Measurements from ENCODE around the gene GALNT17.

GRCh38 chr7:71144963-71145362 lies 13.0 kb downstream of the GALNT17 start:
- TF ChIP-seq CTCF (IDR thresholded peaks at IDR 0.05; ENCODE audit: borderline replicate concordance, extremely low read depth, low read length, poor library complexity, severe bottlenecking) (no peak), EZH2 (IDR thresholded peaks at IDR 0.05; ENCODE audit: borderline replicate concordance, low read depth, low read length, severe bottlenecking) (no peak)

Measured in DND-41 (cell line).